ENCODE results near the gene NOL12.
A peak's percentile ranks its signal among the peaks of the same experiment; 100 is the strongest.

The NOL12 gene

GRCh38 chr22:37665487-37665886 is 20.7 kb upstream of the NOL12 start:
- Mint-ChIP-seq H3K36me3 (ENCODE audit: low read depth) (peaks cover 60% of the 10 kb centered on the region), H3K4me1 (ENCODE audit: low read depth) (peaks cover 30% of the 10 kb centered on the region), H3K9me3 (no peaks in the 10 kb centered on the region), H3K27ac (no peak overlapping the region), H3K27me3 (no peaks in the 10 kb centered on the region), H3K4me3 (no peak overlapping the region)
- DNase-seq: no peak

GRCh38 chr22:37669586-37669985 is 16.6 kb upstream of the NOL12 start:
- peaks cover 37% of the 10 kb centered on the region for H3K36me3 Mint-ChIP-seq (ENCODE audit: low read depth)
- H3K9me3 Mint-ChIP-seq: no peaks in the 10 kb centered on the region
- H3K4me1 Mint-ChIP-seq (ENCODE audit: low read depth): peaks cover 44% of the 10 kb centered on the region
- H3K27ac Mint-ChIP-seq: peak overlapping the region; percentile 55
- H3K4me3 Mint-ChIP-seq: no peak overlapping the region
- no peak for DNase-seq
- H3K27me3 Mint-ChIP-seq: no peaks in the 10 kb centered on the region

GRCh38 chr22:37672206-37672919 is 13.8 kb upstream of the NOL12 start:
- H3K4me1 Mint-ChIP-seq (ENCODE audit: low read depth): peaks cover 64% of the 10 kb centered on the region
- H3K36me3 Mint-ChIP-seq (ENCODE audit: low read depth): peaks cover 11% of the 10 kb centered on the region
- no peak overlapping the region for H3K4me3 Mint-ChIP-seq
- H3K27me3 Mint-ChIP-seq: no peaks in the 10 kb centered on the region
- peak overlapping the region; percentile 38 for H3K27ac Mint-ChIP-seq
- no peaks in the 10 kb centered on the region for H3K9me3 Mint-ChIP-seq
- no peak for DNase-seq

- H3K4me1 Mint-ChIP-seq (ENCODE audit: low read depth): peaks cover 68% of the 10 kb centered on the region
- no peaks in the 10 kb centered on the region for H3K27me3 Mint-ChIP-seq
- H3K36me3 Mint-ChIP-seq (ENCODE audit: low read depth): peaks cover 7% of the 10 kb centered on the region
- DNase-seq: no peak
- H3K9me3 Mint-ChIP-seq: no peaks in the 10 kb centered on the region
- H3K4me3 Mint-ChIP-seq: no peak overlapping the region
- H3K27ac Mint-ChIP-seq: no peak overlapping the region
Observed at GRCh38 chr22:37672920-37673455, 13.2 kb upstream of the NOL12 start.

- Mint-ChIP-seq H3K36me3 (ENCODE audit: low read depth) (peaks cover 7% of the 10 kb centered on the region), H3K4me1 (ENCODE audit: low read depth) (peaks cover 72% of the 10 kb centered on the region)
Observed at GRCh38 chr22:37674248-37674647, 11.9 kb upstream of the NOL12 start.

GRCh38 chr22:37674951-37675929 is 10.9 kb upstream of the NOL12 start, which contains the start of gene LGALS1:
TSS of gene LGALS1 (plus strand) at chr22:37675636. CDS start at chr22:37675703, 67 bp downstream.
- DNase-seq: peak; percentile 73
- H3K36me3 Mint-ChIP-seq (ENCODE audit: low read depth): peaks cover 5% of the 10 kb centered on the region
- no peaks in the 10 kb centered on the region for H3K27me3 Mint-ChIP-seq
- H3K4me3 Mint-ChIP-seq: peak within 1 kb of the TSS; percentile 79
- H3K27ac Mint-ChIP-seq: peak within 1 kb of the TSS; percentile 93
- H3K4me1 Mint-ChIP-seq (ENCODE audit: low read depth): peaks cover 67% of the 10 kb centered on the region
- no peaks in the 10 kb centered on the region for H3K9me3 Mint-ChIP-seq

More at GRCh38 chr22:37674248-37674647, 11.9 kb upstream of the NOL12 start:
- no peaks in the 10 kb centered on the region for H3K27me3 Mint-ChIP-seq
- no peaks in the 10 kb centered on the region for H3K9me3 Mint-ChIP-seq
- H3K4me3 Mint-ChIP-seq: no peak overlapping the region
- DNase-seq: no peak
- peak overlapping the region; percentile 71 for H3K27ac Mint-ChIP-seq

GRCh38 chr22:37675930-37676735 is 10.0 kb upstream of the NOL12 start:
- no peaks in the 10 kb centered on the region for H3K27me3 Mint-ChIP-seq
- H3K4me1 Mint-ChIP-seq (ENCODE audit: low read depth): peaks cover 65% of the 10 kb centered on the region
- peak overlapping the region; percentile 79 for H3K4me3 Mint-ChIP-seq
- H3K27ac Mint-ChIP-seq: peak overlapping the region; percentile 93
- H3K36me3 Mint-ChIP-seq (ENCODE audit: low read depth): peaks cover 5% of the 10 kb centered on the region
- H3K9me3 Mint-ChIP-seq: no peaks in the 10 kb centered on the region
- DNase-seq: peak; percentile 59

- peak; percentile 96 for DNase-seq
- H3K27me3 Mint-ChIP-seq: no peaks in the 10 kb centered on the region
- H3K9me3 Mint-ChIP-seq: no peaks in the 10 kb centered on the region
- H3K4me3 Mint-ChIP-seq: peak overlapping the region; percentile 79
- peaks cover 65% of the 10 kb centered on the region for H3K4me1 Mint-ChIP-seq (ENCODE audit: low read depth)
- peaks cover 5% of the 10 kb centered on the region for H3K36me3 Mint-ChIP-seq (ENCODE audit: low read depth)
- peak overlapping the region; percentile 93 for H3K27ac Mint-ChIP-seq
Observed at GRCh38 chr22:37676736-37677492, 9.2 kb upstream of the NOL12 start.

GRCh38 chr22:37677493-37677974 is 8.6 kb upstream of the NOL12 start:
- peak overlapping the region; percentile 93 for H3K27ac Mint-ChIP-seq
- peaks cover 59% of the 10 kb centered on the region for H3K4me1 Mint-ChIP-seq (ENCODE audit: low read depth)
- no peaks in the 10 kb centered on the region for H3K9me3 Mint-ChIP-seq
- DNase-seq: no peak
- H3K27me3 Mint-ChIP-seq: no peaks in the 10 kb centered on the region
- peaks cover 5% of the 10 kb centered on the region for H3K36me3 Mint-ChIP-seq (ENCODE audit: low read depth)
- H3K4me3 Mint-ChIP-seq: peak overlapping the region; percentile 79

GRCh38 chr22:37678372-37678771 is 7.8 kb upstream of the NOL12 start:
- no peak for DNase-seq
- Mint-ChIP-seq H3K27ac (no peak overlapping the region), H3K4me1 (ENCODE audit: low read depth) (peaks cover 51% of the 10 kb centered on the region), H3K27me3 (no peaks in the 10 kb centered on the region), H3K4me3 (no peak overlapping the region), H3K9me3 (no peaks in the 10 kb centered on the region), H3K36me3 (ENCODE audit: low read depth) (peaks cover 5% of the 10 kb centered on the region)

GRCh38 chr22:37679670-37680069 is 6.5 kb upstream of the NOL12 start:
- H3K27ac Mint-ChIP-seq: peak overlapping the region; percentile 60

GRCh38 chr22:37680191-37680851 is 5.8 kb upstream of the NOL12 start:
- Mint-ChIP-seq H3K27ac (no peak overlapping the region), H3K4me1 (ENCODE audit: low read depth) (peaks cover 35% of the 10 kb centered on the region), H3K9me3 (no peaks in the 10 kb centered on the region), H3K36me3 (ENCODE audit: low read depth) (peaks cover 5% of the 10 kb centered on the region), H3K27me3 (no peaks in the 10 kb centered on the region), H3K4me3 (no peak overlapping the region)
- DNase-seq: no peak

More at GRCh38 chr22:37679670-37680069, 6.5 kb upstream of the NOL12 start:
- Mint-ChIP-seq H3K27me3 (no peaks in the 10 kb centered on the region), H3K4me1 (ENCODE audit: low read depth) (peaks cover 41% of the 10 kb centered on the region), H3K36me3 (ENCODE audit: low read depth) (peaks cover 5% of the 10 kb centered on the region), H3K9me3 (no peaks in the 10 kb centered on the region), H3K4me3 (no peak overlapping the region)
- no peak for DNase-seq

GRCh38 chr22:37681001-37681424 is 5.1 kb upstream of the NOL12 start:
- Mint-ChIP-seq H3K27me3 (no peaks in the 10 kb centered on the region), H3K36me3 (ENCODE audit: low read depth) (peaks cover 6% of the 10 kb centered on the region), H3K27ac (no peak overlapping the region), H3K4me3 (no peak overlapping the region), H3K4me1 (ENCODE audit: low read depth) (peaks cover 32% of the 10 kb centered on the region), H3K9me3 (no peaks in the 10 kb centered on the region)
- DNase-seq: no peak

Data from activated T-cell treated with anti-CD3 and anti-CD28 coated beads, Interleukin-2, amount 50 U/mL, for 24 hours (primary cell).